CD14-positive monocyte (primary cell): Measurements from ENCODE around the gene SLC6A2. TPM values are rescaled to one million over a fixed set of nuclear protein-coding genes. Genes with fewer than 3 reads are reported as not detected.

Source experiments
- DNase-seq, 3 donors: peaks; one replicate each; pipeline ENCODE4 v3.0.0-alpha.2; 2011 to 2022
- H2AFZ ChIP-seq: 2 replicates; pipeline ENCODE4 v1.6.0; 2012; ENCODE audit warnings: mild to moderate bottlenecking, low read depth, low read length, inconsistent platforms; ENCODE audit not compliant: insufficient read depth, poor library complexity, severe bottlenecking
- H3K27ac ChIP-seq, 2 donors: 1 replicate in 1 of 2; 2 replicates in 1 of 2; pipeline ENCODE4 v1.5.1; 2012 to 2013; ENCODE audit warnings: low read length in 2 of 2, control low read depth in 1 of 2, inconsistent platforms in 1 of 2, low read depth in 1 of 2, mild to moderate bottlenecking in 1 of 2
- H3K27me3 ChIP-seq, 2 donors: one replicate each; pipeline versions ENCODE4 v1.6.0 to v1.6.1; 2011 to 2013; ENCODE audit warnings: low read length in 2 of 2; ENCODE audit not compliant: control insufficient read depth in 2 of 2, insufficient read depth in 2 of 2
- H3K36me3 ChIP-seq, 2 donors: replicated peaks in 1 of 2; 1 replicate in 1 of 2; 2 replicates in 1 of 2; pipeline versions ENCODE4 v1.5.1 to v1.6.1; 2012 to 2013; ENCODE audit warnings: low read length in 2 of 2, control low read depth in 1 of 2, inconsistent platforms in 1 of 2, mild to moderate bottlenecking in 1 of 2; ENCODE audit not compliant: insufficient read depth in 2 of 2, control insufficient read depth in 1 of 2
- H3K4me1 ChIP-seq, 2 donors: 1 replicate in 1 of 2; 2 replicates in 1 of 2; pipeline versions ENCODE4 v1.5.1 to v1.6.1; 2012 to 2013; ENCODE audit warnings: low read length in 2 of 2, control low read depth in 1 of 2, inconsistent platforms in 1 of 2, mild to moderate bottlenecking in 1 of 2, moderate library complexity in 1 of 2; ENCODE audit not compliant: insufficient read depth in 2 of 2, control insufficient read depth in 1 of 2
- H3K4me2 ChIP-seq: replicated peaks from 2 replicates; pipeline ENCODE3; 2012; ENCODE audit warnings: low read length, moderate library complexity, mild to moderate bottlenecking; ENCODE audit not compliant: poor library complexity, severe bottlenecking; ENCODE audit errors: extremely low read depth
- H3K4me3 ChIP-seq, 3 experiments: fragments of 200-600 bp in 1 of 3; sonication (generic) in 1 of 3; replicated peaks in 1 of 3; 1 replicate in 2 of 3; 2 replicates in 1 of 3; pipeline ENCODE4 v1.5.1; 2011 to 2013; ENCODE audit warnings: low read length in 3 of 3, mild to moderate bottlenecking in 3 of 3, control low read depth in 2 of 3, low read depth in 2 of 3, inconsistent platforms in 1 of 3, moderate library complexity in 1 of 3
- H3K79me2 ChIP-seq: 2 replicates; pipeline ENCODE4 v1.6.0; 2012; ENCODE audit warnings: mild to moderate bottlenecking, control low read depth, inconsistent platforms, low read length, moderate library complexity; ENCODE audit not compliant: insufficient read depth
- H3K9ac ChIP-seq: 2 replicates; pipeline ENCODE4 v1.6.0; 2017; ENCODE audit warnings: low read length, mild to moderate bottlenecking; ENCODE audit not compliant: insufficient read depth, poor library complexity, severe bottlenecking
- H3K9me3 ChIP-seq, 2 donors: replicated peaks in 1 of 2; 1 replicate in 1 of 2; 2 replicates in 1 of 2; pipeline versions ENCODE4 v1.5.1 to v1.6.1; 2012 to 2013; ENCODE audit warnings: low read length in 2 of 2, control low read depth in 1 of 2; ENCODE audit not compliant: control insufficient read depth in 1 of 2, insufficient read depth in 1 of 2
- H4K20me1 ChIP-seq: 2 replicates; pipeline ENCODE4 v1.6.0; 2012; ENCODE audit warnings: mild to moderate bottlenecking, low read length, control low read depth, moderate library complexity; ENCODE audit not compliant: insufficient read depth
- H3K27ac Mint-ChIP-seq, 7 donors: one replicate each; pipeline ENCODE4 v1.8.0; 2020; ENCODE audit warnings: mild to moderate bottlenecking in 7 of 7, mixed read lengths in 7 of 7, moderate library complexity in 6 of 7, inconsistent platforms in 2 of 7
- H3K27me3 Mint-ChIP-seq, 3 donors: one replicate each; pipeline ENCODE4 v1.8.0; 2021 to 2022; ENCODE audit warnings: low read depth in 3 of 3, mild to moderate bottlenecking in 3 of 3, mixed read lengths in 3 of 3, moderate library complexity in 3 of 3, inconsistent platforms in 1 of 3
- H3K36me3 Mint-ChIP-seq, 2 donors: one replicate each; pipeline ENCODE4 v1.8.0; 2020; ENCODE audit warnings: mixed read lengths in 2 of 2, inconsistent platforms in 1 of 2, mild to moderate bottlenecking in 1 of 2
- H3K4me1 Mint-ChIP-seq: one replicate; pipeline ENCODE4 v1.8.0; 2020; ENCODE audit warnings: mild to moderate bottlenecking, mixed read lengths
- H3K4me3 Mint-ChIP-seq, 2 donors: one replicate each; pipeline ENCODE4 v1.8.0; 2020; ENCODE audit warnings: mild to moderate bottlenecking in 2 of 2, mixed read lengths in 2 of 2, moderate library complexity in 1 of 2
- H3K9me3 Mint-ChIP-seq, 7 donors: one replicate each; pipeline ENCODE4 v1.8.0; 2020 to 2022; ENCODE audit warnings: mixed read lengths in 7 of 7, mild to moderate bottlenecking in 6 of 7, moderate library complexity in 6 of 7, inconsistent platforms in 2 of 7
- CTCF ChIP-seq: fragments of 200-600 bp; IDR thresholded peaks from one replicate; pipeline ENCODE4 v1.8.0; 2022; ENCODE audit warnings: antibody characterized with exemption, mild to moderate bottlenecking
- WGBS: methylation state at CpG from one replicate; pipeline ENCODE4 v1.1.5; 2013; ENCODE audit warnings: missing lambda C conversion rate; ENCODE audit not compliant: insufficient coverage; 5-methylcytosine and 5-hydroxymethylcytosine counted together
- intact Hi-C, 2 donors: fragments of 100-400 bp; cut with micrococcal nuclease; formaldehyde crosslinking; loops; one replicate each; pipeline versions ENCODE4 v1.15.0 to v1.15.1; 2023
- polyA plus RNA-seq, 3 donors: library from polyadenylated mRNA; depleted of rRNA in 1 of 3; unstranded in 2 of 3; stranded (reverse) in 1 of 3; fragments of 300-500 nt in 2 of 3; fragments of >200 nt in 1 of 3; fragmentation: Illumina TruSeq in 2 of 3; gene quantifications; 1 replicate in 2 of 3; 2 replicates in 1 of 3; pipeline ENCODE4 v1.2.3, GENCODE V29; 2012 to 2021

The SLC6A2 gene
- polyA plus RNA-seq, 3 donors = not detected

- H3K4me2 ChIP-seq = no peak overlapping the region
- H2AFZ ChIP-seq = no peak overlapping the region
- H3K36me3 ChIP-seq = no peaks in the 10 kb centered on the region
- H3K9ac ChIP-seq = no peak overlapping the region
- WGBS = 100% methylated on average over 1 of the region's 1 CpG
- Mint-ChIP-seq H3K27ac (no peak overlapping the region), H3K27me3 (peaks cover 0 to 5% (median 2%) of the 10 kb centered on the region in 3 donors), H3K4me1 (no peaks in the 10 kb centered on the region), H3K9me3 (peaks cover 0 to 5% (median 2%) of the 10 kb centered on the region in 7 donors), H3K36me3 (no peaks in the 10 kb centered on the region), H3K4me3 (no peak overlapping the region)
- intact Hi-C loops = no loop called here
- H3K9me3 ChIP-seq = peaks cover 0 to 5% of the 10 kb centered on the region in 2 donors
- H4K20me1 ChIP-seq = no peaks in the 10 kb centered on the region
- no peak overlapping the region for H3K27ac ChIP-seq
- H3K4me1 ChIP-seq = no peaks in the 10 kb centered on the region
- no peak overlapping the region for H3K4me3 ChIP-seq
- no peaks in the 10 kb centered on the region for H3K79me2 ChIP-seq
- DNase-seq = no peak
- H3K27me3 ChIP-seq = no peaks in the 10 kb centered on the region
- no peak for TF ChIP-seq CTCF
Observed at GRCh38 chr16:55685973-55686372, 30.2 kb downstream of the SLC6A2 start.

- Mint-ChIP-seq H3K4me1 (no peaks in the 10 kb centered on the region), H3K27me3 (peaks cover 0 to 4% (median 2%) of the 10 kb centered on the region in 3 donors)
- no CpG with 5 or more reads among the region's 1 CpG for WGBS
Observed at GRCh38 chr16:55686671-55687070, 30.9 kb downstream of the SLC6A2 start.

More at GRCh38 chr16:55686671-55687070, 30.9 kb downstream of the SLC6A2 start:
- Histone ChIP-seq H3K4me1 (no peaks in the 10 kb centered on the region), H4K20me1 (no peaks in the 10 kb centered on the region), H2AFZ (no peak overlapping the region), H3K27ac (no peak overlapping the region), H3K36me3 (no peaks in the 10 kb centered on the region), H3K4me2 (no peak overlapping the region), H3K9ac (no peak overlapping the region), H3K27me3 (no peaks in the 10 kb centered on the region), H3K9me3 (peaks cover 0 to 5% of the 10 kb centered on the region in 2 donors), H3K79me2 (no peaks in the 10 kb centered on the region), H3K4me3 (no peak overlapping the region)
- no peak for DNase-seq
- intact Hi-C loops = no loop called here
- H3K27ac Mint-ChIP-seq = no peak overlapping the region
- TF ChIP-seq CTCF = no peak
- H3K9me3 Mint-ChIP-seq = peaks cover 0 to 5% (median 2%) of the 10 kb centered on the region in 7 donors
- H3K36me3 Mint-ChIP-seq = no peaks in the 10 kb centered on the region
- H3K4me3 Mint-ChIP-seq = no peak overlapping the region
